ENCODE results near the gene ATP10A. TPM values are rescaled to one million over a fixed set of nuclear protein-coding genes. Genes with fewer than 3 reads are reported as not detected.

ATP10A gene
- total RNA-seq, 1 donor from 2014 or later: 6.8 TPM

- Mint-ChIP-seq H3K4me3 (no peak overlapping the region), H3K9me3 (peaks cover 3% of the 10 kb centered on the region), H3K27me3 (ENCODE audit: low read depth) (no peaks in the 10 kb centered on the region), H3K27ac (ENCODE audit: unreplicated experiment) (no peak overlapping the region), H3K36me3 (ENCODE audit: low read depth) (no peaks in the 10 kb centered on the region), H3K4me1 (peaks cover 15% of the 10 kb centered on the region)
- DNase-seq (ENCODE audit: low read depth, low spot score): no peak
- no peak for TF ChIP-seq CTCF (conservative IDR thresholded peaks at IDR 0.05)
These were observed 197.2 kb downstream of the ATP10A start for GRCh38 chr15:25665913-25666312.

GRCh38 chr15:25664761-25665160 is 198.4 kb downstream of the ATP10A start:
- H3K4me3 Mint-ChIP-seq: no peak overlapping the region
- H3K36me3 Mint-ChIP-seq (ENCODE audit: low read depth): no peaks in the 10 kb centered on the region
- H3K27ac Mint-ChIP-seq (ENCODE audit: unreplicated experiment): no peak overlapping the region
- TF ChIP-seq CTCF (conservative IDR thresholded peaks at IDR 0.05): no peak
- DNase-seq (ENCODE audit: low read depth, low spot score): no peak
- peaks cover 3% of the 10 kb centered on the region for H3K9me3 Mint-ChIP-seq
- peaks cover 3% of the 10 kb centered on the region for H3K4me1 Mint-ChIP-seq
- H3K27me3 Mint-ChIP-seq (ENCODE audit: low read depth): no peaks in the 10 kb centered on the region

GRCh38 chr15:25663515-25663914 is 199.6 kb downstream of the ATP10A start:
- Mint-ChIP-seq H3K36me3 (ENCODE audit: low read depth) (no peaks in the 10 kb centered on the region), H3K27ac (ENCODE audit: unreplicated experiment) (no peak overlapping the region), H3K9me3 (peaks cover 3% of the 10 kb centered on the region), H3K4me1 (no peaks in the 10 kb centered on the region), H3K4me3 (no peak overlapping the region), H3K27me3 (ENCODE audit: low read depth) (peaks cover 2% of the 10 kb centered on the region)
- no peak for TF ChIP-seq CTCF (conservative IDR thresholded peaks at IDR 0.05)
- no peak for DNase-seq (ENCODE audit: low read depth, low spot score)

- H3K9me3 Mint-ChIP-seq: peaks cover 3% of the 10 kb centered on the region
- H3K4me3 Mint-ChIP-seq: no peak overlapping the region
- no peak for DNase-seq (ENCODE audit: low read depth, low spot score)
- no peak overlapping the region for H3K27ac Mint-ChIP-seq (ENCODE audit: unreplicated experiment)
- H3K4me1 Mint-ChIP-seq: no peaks in the 10 kb centered on the region
- TF ChIP-seq CTCF (conservative IDR thresholded peaks at IDR 0.05): no peak
- no peaks in the 10 kb centered on the region for H3K36me3 Mint-ChIP-seq (ENCODE audit: low read depth)
- H3K27me3 Mint-ChIP-seq (ENCODE audit: low read depth): peaks cover 2% of the 10 kb centered on the region
These were observed 201.2 kb downstream of the ATP10A start for GRCh38 chr15:25661898-25662297.

- H3K36me3 Mint-ChIP-seq (ENCODE audit: low read depth): no peaks in the 10 kb centered on the region
- H3K4me3 Mint-ChIP-seq: no peak overlapping the region
- no peak for TF ChIP-seq CTCF (conservative IDR thresholded peaks at IDR 0.05)
- H3K27me3 Mint-ChIP-seq (ENCODE audit: low read depth): peaks cover 2% of the 10 kb centered on the region
- H3K9me3 Mint-ChIP-seq: peaks cover 2% of the 10 kb centered on the region
- no peak for DNase-seq (ENCODE audit: low read depth, low spot score)
- H3K4me1 Mint-ChIP-seq: peaks cover 4% of the 10 kb centered on the region
- H3K27ac Mint-ChIP-seq (ENCODE audit: unreplicated experiment): no peak overlapping the region
These were observed 203.9 kb downstream of the ATP10A start for GRCh38 chr15:25659251-25659650.

GRCh38 chr15:25658560-25658959 is 204.6 kb downstream of the ATP10A start:
- no peak overlapping the region for H3K27ac Mint-ChIP-seq (ENCODE audit: unreplicated experiment)
- no peak for TF ChIP-seq CTCF (conservative IDR thresholded peaks at IDR 0.05)
- H3K27me3 Mint-ChIP-seq (ENCODE audit: low read depth): peaks cover 2% of the 10 kb centered on the region
- H3K4me1 Mint-ChIP-seq: peaks cover 4% of the 10 kb centered on the region
- H3K36me3 Mint-ChIP-seq (ENCODE audit: low read depth): no peaks in the 10 kb centered on the region
- peaks cover 2% of the 10 kb centered on the region for H3K9me3 Mint-ChIP-seq
- DNase-seq (ENCODE audit: low read depth, low spot score): no peak
- H3K4me3 Mint-ChIP-seq: no peak overlapping the region

Data from neural crest cell (in vitro differentiated cells).